SK-N-SH treated with all-trans-retinoic acid at 6 μM for 48 hours (cell line): Measurements from ENCODE around the gene BICDL1.
A peak's percentile ranks its signal among the peaks of the same experiment; 100 is the strongest.

ENCODE experiments used
- ATAC-seq: fragments of 200-7000 bp; cut with Tn5 transposase; 3 replicates; pipeline ENCODE4 v1.9.1; 2020; ENCODE audit warnings: mild to moderate bottlenecking, moderate library complexity
- ARNTL ChIP-seq: fragments of 450-650 bp; formaldehyde crosslinking; IDR thresholded peaks from 2 replicates; pipeline ENCODE4 v1.5.0; 2020; ENCODE audit warnings: low read depth, mild to moderate bottlenecking, moderate library complexity, borderline replicate concordance
- BACH2 ChIP-seq: fragments of 250-450 bp; sonication (Bioruptor Pico); IDR thresholded peaks from 2 replicates; pipeline ENCODE4 v1.9.0; 2021; ENCODE audit warnings: mild to moderate bottlenecking, borderline replicate concordance
- CREB5 ChIP-seq: fragments of 250-450 bp; sonication (Bioruptor Pico); IDR thresholded peaks from 2 replicates; pipeline ENCODE4 v1.5.1; 2020; ENCODE audit warnings: low read depth, mild to moderate bottlenecking, moderate library complexity
- CSDC2 ChIP-seq: fragments of 250-450 bp; sonication (Bioruptor Pico); IDR thresholded peaks from 2 replicates; pipeline ENCODE4 v1.5.0; 2020; ENCODE audit warnings: mild to moderate bottlenecking, moderate library complexity
- CSRNP3 ChIP-seq: fragments of 250-450 bp; sonication (Bioruptor Pico); IDR thresholded peaks from 2 replicates; pipeline ENCODE4 v1.5.1; 2021; ENCODE audit warnings: mild to moderate bottlenecking, moderate library complexity
- ESRRG ChIP-seq: fragments of 250-450 bp; sonication (Bioruptor Pico); IDR thresholded peaks from 2 replicates; pipeline ENCODE4 v1.6.1; 2021; ENCODE audit warnings: mild to moderate bottlenecking
- GLIS3 ChIP-seq: fragments of 250-450 bp; sonication (Bioruptor Pico); IDR thresholded peaks from 2 replicates; pipeline ENCODE4 v1.5.0; 2020; ENCODE audit warnings: mild to moderate bottlenecking, moderate library complexity
- ISL1 ChIP-seq: fragments of 250-450 bp; sonication (Bioruptor Pico); IDR thresholded peaks from 2 replicates; pipeline ENCODE4 v2.1.2; 2022; ENCODE audit warnings: mild to moderate bottlenecking, moderate library complexity
- OSR1 ChIP-seq: fragments of 250-450 bp; sonication (Bioruptor Pico); IDR thresholded peaks from 2 replicates; pipeline ENCODE4 v1.8.0; 2022; ENCODE audit warnings: moderate library complexity, mild to moderate bottlenecking, inconsistent platforms
- POU6F1 ChIP-seq: fragments of 250-450 bp; sonication (Bioruptor Pico); IDR thresholded peaks from 2 replicates; pipeline ENCODE4 v1.8.0; 2021; ENCODE audit warnings: low read depth, mild to moderate bottlenecking, moderate library complexity, borderline replicate concordance
- PPARA ChIP-seq: fragments of 250-450 bp; sonication (Bioruptor Pico); IDR thresholded peaks from 2 replicates; pipeline ENCODE4 v1.5.0; 2020; ENCODE audit warnings: mild to moderate bottlenecking, borderline replicate concordance
- RARB ChIP-seq: fragments of 250-450 bp; sonication (Bioruptor Pico); IDR thresholded peaks from 2 replicates; pipeline ENCODE4 v1.8.0; 2021; ENCODE audit warnings: mild to moderate bottlenecking, moderate library complexity
- SNAI2 ChIP-seq: fragments of 250-450 bp; sonication (Bioruptor Pico); IDR thresholded peaks from 2 replicates; pipeline ENCODE4 v1.5.0; 2020; ENCODE audit warnings: mild to moderate bottlenecking, moderate library complexity
- TCF4 ChIP-seq: fragments of 250-450 bp; sonication (Bioruptor Pico); IDR thresholded peaks from 2 replicates; pipeline ENCODE4 v1.8.0; 2021; ENCODE audit warnings: mild to moderate bottlenecking, moderate library complexity, borderline replicate concordance
- TOX ChIP-seq: fragments of 250-450 bp; sonication (Bioruptor Pico); IDR thresholded peaks from 2 replicates; pipeline ENCODE4 v1.8.0; 2021; ENCODE audit warnings: mild to moderate bottlenecking, moderate library complexity, borderline replicate concordance
- TSHZ2 ChIP-seq: fragments of 250-450 bp; sonication (Bioruptor Pico); IDR thresholded peaks from 2 replicates; pipeline ENCODE4 v1.5.0; 2020; ENCODE audit warnings: mild to moderate bottlenecking, moderate library complexity
- ZC3H10 ChIP-seq: fragments of 250-450 bp; sonication (Bioruptor Pico); IDR thresholded peaks from 2 replicates; pipeline ENCODE4 v1.5.1; 2021; ENCODE audit warnings: mild to moderate bottlenecking, moderate library complexity
- ZFP30 ChIP-seq: fragments of 450-650 bp; formaldehyde crosslinking; IDR thresholded peaks from 2 replicates; pipeline ENCODE4 v1.5.0; 2022; ENCODE audit warnings: mild to moderate bottlenecking, moderate library complexity
- ZNF565 ChIP-seq: fragments of 450-650 bp; formaldehyde crosslinking; conservative IDR thresholded peaks from 2 replicates; pipeline ENCODE4 v1.5.0; 2020; ENCODE audit warnings: low read depth, mild to moderate bottlenecking, moderate library complexity
- ZNF70 ChIP-seq: fragments of 450-650 bp; formaldehyde crosslinking; IDR thresholded peaks from 2 replicates; pipeline ENCODE4 v1.5.0; 2020; ENCODE audit warnings: mild to moderate bottlenecking, moderate library complexity
- ZNF8 ChIP-seq: fragments of 450-650 bp; formaldehyde crosslinking; IDR thresholded peaks from 2 replicates; pipeline ENCODE4 v1.5.0; 2020; ENCODE audit warnings: mild to moderate bottlenecking, moderate library complexity

BICDL1 gene

GRCh38 chr12:120116792-120117651 lies 128.0 kb downstream of the BICDL1 start:
- TF ChIP-seq GLIS3 (CRISPR knock-in tag): no peak
- TF ChIP-seq ARNTL: no peak
- TF ChIP-seq SNAI2 (CRISPR knock-in tag): no peak
- TF ChIP-seq CSDC2: no peak
- no peak for TF ChIP-seq ZFP30 (CRISPR knock-in tag)
- no peak for TF ChIP-seq TOX (CRISPR knock-in tag)
- TF ChIP-seq OSR1: no peak
- TF ChIP-seq ISL1: no peak
- TF ChIP-seq ZNF8 (CRISPR knock-in tag): no peak
- no peak for TF ChIP-seq ZNF565 (CRISPR knock-in tag)
- no peak for TF ChIP-seq PPARA
- TF ChIP-seq RARB (CRISPR knock-in tag): no peak
- TF ChIP-seq, all 23 proteins: peak for 0
- peak; percentile 75 for ATAC-seq

- TF ChIP-seq OSR1: no peak
- TF ChIP-seq ZC3H10 (CRISPR knock-in tag): no peak
- TF ChIP-seq ZNF70 (CRISPR knock-in tag): no peak
- TF ChIP-seq ZFP30 (CRISPR knock-in tag): no peak
- no peak for TF ChIP-seq GLIS3 (CRISPR knock-in tag)
- TF ChIP-seq ISL1: no peak
- no peak for TF ChIP-seq PPARA
- no peak for TF ChIP-seq BACH2 (CRISPR knock-in tag)
- TF ChIP-seq SNAI2 (CRISPR knock-in tag): no peak
- TF ChIP-seq ESRRG (CRISPR knock-in tag): no peak
- no peak for TF ChIP-seq ARNTL
- TF ChIP-seq TCF4 (CRISPR knock-in tag): no peak
- no peak for TF ChIP-seq POU6F1 (CRISPR knock-in tag)
- TF ChIP-seq ZNF565 (CRISPR knock-in tag): no peak
- no peak for TF ChIP-seq TOX (CRISPR knock-in tag)
- ATAC-seq: no peak
These were observed 128.9 kb downstream of the BICDL1 start for GRCh38 chr12:120117961-120118320.

GRCh38 chr12:120118321-120119061 lies 129.5 kb downstream of the BICDL1 start:
- TF ChIP-seq ESRRG (CRISPR knock-in tag) (no peak), ZFP30 (CRISPR knock-in tag) (no peak), CSDC2 (no peak), POU6F1 (CRISPR knock-in tag) (no peak), RARB (CRISPR knock-in tag) (no peak), ISL1 (no peak), ARNTL (no peak), ZNF70 (CRISPR knock-in tag) (no peak), BACH2 (CRISPR knock-in tag) (no peak), OSR1 (no peak), TSHZ2 (CRISPR knock-in tag) (no peak), CSRNP3 (CRISPR knock-in tag) (no peak), TOX (CRISPR knock-in tag) (no peak), ZC3H10 (CRISPR knock-in tag) (no peak), CREB5 (CRISPR knock-in tag) (no peak)
- no peak for ATAC-seq
